Upper lobe of left lung (tissue), 4 donors: ENCODE data around the gene NF1.

Experiments used
- POLR2A ChIP-seq, 4 donors: fragments of 450-650 bp; IDR thresholded peaks; one replicate each; pipeline ENCODE4 v1.5.1; 2016 to 2017; ENCODE audit warnings: antibody characterized with exemption in 4 of 4, mild to moderate bottlenecking in 2 of 4
- POLR2AphosphoS5 ChIP-seq, 2 donors: sonication (generic); formaldehyde crosslinking; IDR thresholded peaks; one replicate each; pipeline ENCODE4 v1.5.1; 2017; ENCODE audit warnings: antibody characterized with exemption in 2 of 2
- TF ChIP-seq, protein P1 (sequence below), 6 experiments: fragments of 450-650 bp in 4 of 6; fragments of 200-600 bp in 2 of 6; sonication (generic) in 2 of 6; IDR thresholded peaks; one replicate each; pipeline ENCODE4 v1.5.1; 2016 to 2019; ENCODE audit warnings: antibody characterized with exemption in 6 of 6

DNA sequence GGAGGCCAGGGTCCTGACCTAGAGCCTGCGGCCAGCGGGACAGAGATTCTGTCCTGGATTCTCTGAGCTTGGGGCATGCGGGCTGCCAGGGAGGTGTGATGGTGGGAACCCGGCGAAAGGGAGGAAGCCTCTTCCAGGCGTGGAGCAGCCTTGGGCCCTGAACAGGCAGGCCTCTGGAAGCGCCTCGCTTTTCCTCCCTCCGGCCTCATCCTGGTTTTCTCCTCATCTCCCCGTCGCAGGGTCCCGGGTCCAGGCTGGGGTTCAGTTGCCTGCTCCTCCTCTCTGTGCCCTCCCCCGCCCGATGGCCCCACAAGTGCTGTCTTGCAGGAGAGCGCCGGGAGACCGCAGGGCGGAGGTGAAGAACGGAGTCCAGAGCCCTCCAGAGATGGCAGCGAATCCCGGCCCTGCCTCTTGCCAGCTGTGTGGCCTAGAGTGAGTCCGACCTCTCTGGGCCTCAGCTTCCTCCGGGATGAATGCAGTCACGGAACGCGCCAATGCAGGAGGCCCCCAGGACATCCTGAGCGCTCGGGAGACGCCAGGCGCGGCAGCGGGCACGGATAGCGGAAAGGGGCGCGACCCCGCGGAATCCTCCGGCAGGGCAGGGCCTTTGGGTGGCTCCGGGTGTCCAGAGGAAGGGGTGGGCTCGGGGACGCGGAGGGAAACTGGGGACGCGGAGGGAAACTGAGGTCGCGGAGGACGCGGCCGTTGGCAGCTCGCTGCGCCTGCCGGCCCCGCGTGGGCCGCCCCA lies 296.1 kb downstream of the NF1 start:
- TF ChIP-seq POLR2AphosphoS5 (IDR thresholded peaks at IDR 0.05) (no peak), POLR2A (IDR thresholded peaks at IDR 0.05) (no peak)
- TF ChIP-seq, protein P1, sequence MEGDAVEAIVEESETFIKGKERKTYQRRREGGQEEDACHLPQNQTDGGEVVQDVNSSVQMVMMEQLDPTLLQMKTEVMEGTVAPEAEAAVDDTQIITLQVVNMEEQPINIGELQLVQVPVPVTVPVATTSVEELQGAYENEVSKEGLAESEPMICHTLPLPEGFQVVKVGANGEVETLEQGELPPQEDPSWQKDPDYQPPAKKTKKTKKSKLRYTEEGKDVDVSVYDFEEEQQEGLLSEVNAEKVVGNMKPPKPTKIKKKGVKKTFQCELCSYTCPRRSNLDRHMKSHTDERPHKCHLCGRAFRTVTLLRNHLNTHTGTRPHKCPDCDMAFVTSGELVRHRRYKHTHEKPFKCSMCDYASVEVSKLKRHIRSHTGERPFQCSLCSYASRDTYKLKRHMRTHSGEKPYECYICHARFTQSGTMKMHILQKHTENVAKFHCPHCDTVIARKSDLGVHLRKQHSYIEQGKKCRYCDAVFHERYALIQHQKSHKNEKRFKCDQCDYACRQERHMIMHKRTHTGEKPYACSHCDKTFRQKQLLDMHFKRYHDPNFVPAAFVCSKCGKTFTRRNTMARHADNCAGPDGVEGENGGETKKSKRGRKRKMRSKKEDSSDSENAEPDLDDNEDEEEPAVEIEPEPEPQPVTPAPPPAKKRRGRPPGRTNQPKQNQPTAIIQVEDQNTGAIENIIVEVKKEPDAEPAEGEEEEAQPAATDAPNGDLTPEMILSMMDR (IDR thresholded peaks at IDR 0.05): no peak
